Hematopoietic multipotent progenitor cell treated with erythropoietin and hydrocortisone succinate and interleukin-3 and kit ligand, for 6 days (in vitro differentiated cells): ENCODE data around the gene DHX15.

ENCODE experiments used
- DNase-seq: peaks from one replicate; pipeline ENCODE4 v3.0.0-alpha.2; 2015

Gene DHX15

GRCh38 chr4:24578364-24578763, 6.0 kb downstream of the DHX15 start:
- DNase-seq, result no peak

GRCh38 chr4:24576276-24576675, 8.1 kb downstream of the DHX15 start:
- DNase-seq, result no peak

- DNase-seq, result no peak
Measured at GRCh38 chr4:24574236-24574635, 10.1 kb downstream of the DHX15 start.

- DNase-seq, result no peak
Measured at GRCh38 chr4:24573582-24573981, 10.8 kb downstream of the DHX15 start.

GRCh38 chr4:24570574-24571236, 13.6 kb downstream of the DHX15 start:
- no peak for DNase-seq

GRCh38 chr4:24570172-24570571, 14.2 kb downstream of the DHX15 start:
- no peak for DNase-seq

- no peak for DNase-seq
Measured at GRCh38 chr4:24569662-24570061, 14.7 kb downstream of the DHX15 start.

GRCh38 chr4:24568425-24568824, 15.9 kb downstream of the DHX15 start:
- DNase-seq, result no peak

GRCh38 chr4:24565054-24565453, 19.3 kb downstream of the DHX15 start:
- no peak for DNase-seq

GRCh38 chr4:24564488-24564887, 19.9 kb downstream of the DHX15 start:
- no peak for DNase-seq

GRCh38 chr4:24561438-24562139, 22.8 kb downstream of the DHX15 start:
- no peak for DNase-seq

- DNase-seq, result peak; percentile 41
Measured at GRCh38 chr4:24560868-24561368, 23.4 kb downstream of the DHX15 start.

- DNase-seq, result no peak
Measured at GRCh38 chr4:24559889-24560288, 24.5 kb downstream of the DHX15 start.

- no peak for DNase-seq
Measured at GRCh38 chr4:24559032-24559821, 25.1 kb downstream of the DHX15 start.

- no peak for DNase-seq
Measured at GRCh38 chr4:24557026-24558025, 27.0 kb downstream of the DHX15 start.

- peak; percentile 45 for DNase-seq
Measured at GRCh38 chr4:24551492-24552289, 32.7 kb downstream of the DHX15 start.

- DNase-seq, result peak; percentile 55
Measured at GRCh38 chr4:24550441-24551175, 33.7 kb downstream of the DHX15 start.

- no peak for DNase-seq
Measured at GRCh38 chr4:24547979-24548378, 36.4 kb downstream of the DHX15 start.

- DNase-seq, result no peak
Measured at GRCh38 chr4:24544208-24544988, 40.0 kb downstream of the DHX15 start.

- DNase-seq, result no peak
Measured at GRCh38 chr4:24537025-24537424, 47.3 kb downstream of the DHX15 start.
